Spleen (tissue), 7 donors: ENCODE results near the gene KRT73.

Experiments
- POLR2A ChIP-seq, 3 donors: fragments of 450-650 bp; IDR thresholded peaks; one replicate each; pipeline ENCODE4 v1.5.1; 2017; ENCODE audit warnings: antibody characterized with exemption in 3 of 3, mild to moderate bottlenecking in 1 of 3
- TF ChIP-seq, protein P1 (sequence below), 11 experiments: fragments of 200-600 bp in 7 of 11; fragments of 450-650 bp in 4 of 11; sonication (generic) in 4 of 11; IDR thresholded peaks in 8 of 11; conservative IDR thresholded peaks in 3 of 11; 1 replicate in 7 of 11; 2 replicates in 4 of 11; pipeline versions ENCODE4 v1.4.0 to v1.8.0; 2016 to 2021; ENCODE audit warnings: antibody characterized with exemption in 11 of 11, inconsistent platforms in 4 of 11, mild to moderate bottlenecking in 1 of 11
- donor health status: DM: no; HTN: no; CAD: no; lungs with moderate emphysema.
- donor health status: DM: no; HTN: no; CAD: no.
- donor health status: DM: no; HTN: no; CAD: no.

DNA sequence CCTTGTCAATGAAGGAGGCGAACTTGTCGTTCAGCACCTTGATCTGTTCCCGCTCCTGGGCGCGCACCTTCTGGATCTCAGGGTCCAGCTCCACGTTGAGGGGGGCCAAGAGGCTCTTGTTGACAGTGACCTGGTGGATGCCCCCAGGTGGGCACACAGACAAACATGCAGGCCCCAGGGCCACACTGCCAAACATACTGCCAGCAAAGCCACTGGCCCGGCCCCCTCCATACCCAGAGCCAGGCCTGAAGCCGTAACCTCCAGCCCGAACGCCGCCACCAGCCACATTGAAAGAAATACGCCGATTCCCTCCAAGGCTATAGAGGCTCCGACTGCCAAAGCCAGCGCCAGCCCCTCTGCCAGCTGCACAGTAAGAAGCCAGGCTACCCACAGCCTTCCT is 45.1 kb downstream of the KRT73 start:
- TF ChIP-seq POLR2A (IDR thresholded peaks at IDR 0.05) = no peak
- TF ChIP-seq, protein P1, sequence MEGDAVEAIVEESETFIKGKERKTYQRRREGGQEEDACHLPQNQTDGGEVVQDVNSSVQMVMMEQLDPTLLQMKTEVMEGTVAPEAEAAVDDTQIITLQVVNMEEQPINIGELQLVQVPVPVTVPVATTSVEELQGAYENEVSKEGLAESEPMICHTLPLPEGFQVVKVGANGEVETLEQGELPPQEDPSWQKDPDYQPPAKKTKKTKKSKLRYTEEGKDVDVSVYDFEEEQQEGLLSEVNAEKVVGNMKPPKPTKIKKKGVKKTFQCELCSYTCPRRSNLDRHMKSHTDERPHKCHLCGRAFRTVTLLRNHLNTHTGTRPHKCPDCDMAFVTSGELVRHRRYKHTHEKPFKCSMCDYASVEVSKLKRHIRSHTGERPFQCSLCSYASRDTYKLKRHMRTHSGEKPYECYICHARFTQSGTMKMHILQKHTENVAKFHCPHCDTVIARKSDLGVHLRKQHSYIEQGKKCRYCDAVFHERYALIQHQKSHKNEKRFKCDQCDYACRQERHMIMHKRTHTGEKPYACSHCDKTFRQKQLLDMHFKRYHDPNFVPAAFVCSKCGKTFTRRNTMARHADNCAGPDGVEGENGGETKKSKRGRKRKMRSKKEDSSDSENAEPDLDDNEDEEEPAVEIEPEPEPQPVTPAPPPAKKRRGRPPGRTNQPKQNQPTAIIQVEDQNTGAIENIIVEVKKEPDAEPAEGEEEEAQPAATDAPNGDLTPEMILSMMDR (IDR thresholded peaks at IDR 0.05 in 8 of 11, conservative IDR thresholded peaks at IDR 0.05 in 3 of 11) = no peak
